GM12875 (cell line): ENCODE data around the gene SLC22A2.

Experiments
- H3K4me3 ChIP-seq: one replicate; pipeline ENCODE4 v1.5.1; 2011; ENCODE audit warnings: low read depth, low read length, control low read depth
- CTCF ChIP-seq: IDR thresholded peaks from 2 replicates; pipeline ENCODE4 v1.5.1; 2011; ENCODE audit warnings: low read depth, mild to moderate bottlenecking, control low read depth, inconsistent platforms, low read length, moderate library complexity, borderline replicate concordance; ENCODE audit not compliant: insufficient read depth

SLC22A2 gene

DNA sequence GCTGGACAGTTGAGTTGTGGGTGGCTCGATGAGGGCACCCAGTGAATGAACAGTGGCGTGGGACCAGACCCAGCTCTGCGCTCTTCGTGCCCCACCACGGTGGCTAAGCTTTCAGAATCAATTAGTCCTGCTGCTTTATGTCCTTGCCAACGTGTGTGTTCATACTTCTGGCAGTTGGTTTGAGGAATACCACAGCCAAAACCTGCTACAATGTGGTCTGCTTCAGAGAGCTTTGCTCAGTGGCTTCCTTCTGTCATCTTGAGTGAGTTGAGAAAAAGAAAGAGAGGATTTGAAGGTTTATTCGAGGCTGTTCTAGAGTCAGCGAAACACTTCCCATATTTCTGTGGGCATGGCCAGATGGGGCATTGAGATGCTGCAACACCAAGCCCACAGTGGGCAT is 39.5 kb upstream of the SLC22A2 start:
- no peak overlapping the region for H3K4me3 ChIP-seq
- no peak for TF ChIP-seq CTCF

DNA sequence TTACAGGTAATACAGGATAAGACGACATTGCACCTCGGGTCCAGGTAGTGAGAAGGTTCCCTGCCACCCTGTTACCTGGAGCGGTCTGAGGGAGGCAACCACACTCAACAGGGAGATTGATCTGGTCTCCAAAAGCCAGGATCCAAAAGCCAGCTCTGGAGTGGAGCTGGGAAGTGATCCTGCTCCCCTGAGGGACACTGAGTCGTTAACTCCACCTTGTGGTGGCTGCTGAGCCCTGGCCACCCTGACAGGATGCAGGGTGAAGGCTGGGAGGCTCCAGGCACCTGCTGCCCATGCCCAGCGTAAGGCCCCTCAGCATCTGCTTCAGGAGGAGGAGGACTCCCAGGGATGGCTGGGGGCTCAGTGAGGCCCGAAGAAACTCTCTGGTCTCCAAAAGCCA is 38.7 kb upstream of the SLC22A2 start:
- no peak for TF ChIP-seq CTCF
- H3K4me3 ChIP-seq = no peak overlapping the region

DNA sequence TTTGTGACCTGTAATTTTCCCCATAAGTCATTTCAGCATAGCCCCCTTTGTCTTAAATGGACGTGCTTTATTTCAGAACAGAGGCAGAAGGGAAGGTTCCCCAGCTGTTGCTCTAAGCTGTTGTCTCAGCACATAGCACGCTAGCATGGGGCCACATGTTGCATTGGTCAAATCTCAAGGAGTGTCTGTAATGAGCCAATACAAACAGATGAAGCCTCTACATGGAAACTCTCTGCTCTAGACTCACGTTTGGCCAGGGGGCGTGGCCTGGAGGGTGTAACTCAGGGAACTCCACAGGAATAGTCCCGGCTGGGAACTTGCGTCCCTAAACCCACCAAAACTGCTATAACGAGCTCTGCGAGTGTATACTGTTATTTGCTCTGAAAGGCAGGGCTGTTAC is 35.2 kb upstream of the SLC22A2 start:
- H3K4me3 ChIP-seq = no peak overlapping the region
- no peak for TF ChIP-seq CTCF

GRCh38 chr6:160285541-160286105 is 27.0 kb upstream of the SLC22A2 start:
- H3K4me3 ChIP-seq = no peak overlapping the region
- TF ChIP-seq CTCF = no peak

DNA sequence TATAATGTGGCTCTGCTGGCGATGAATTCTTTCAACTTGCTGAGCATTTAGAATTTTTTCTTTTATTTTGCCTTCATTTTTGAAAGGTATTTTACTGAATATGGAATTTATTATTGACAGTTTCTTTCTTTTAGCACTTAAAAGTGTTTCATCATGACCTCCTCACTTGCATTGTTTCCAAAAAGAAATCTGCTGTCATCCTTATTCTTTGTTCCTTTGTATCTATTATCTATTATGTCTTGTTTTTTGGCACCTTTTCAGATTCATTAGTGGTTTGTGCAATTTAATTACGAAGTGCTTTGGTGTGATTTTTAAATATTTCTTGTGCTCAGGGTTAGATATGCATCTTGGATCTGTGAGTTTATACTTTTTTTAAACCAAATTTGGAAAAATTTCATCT is 26.0 kb upstream of the SLC22A2 start:
- TF ChIP-seq CTCF = no peak
- no peak overlapping the region for H3K4me3 ChIP-seq

- no peak overlapping the region for H3K4me3 ChIP-seq
- no peak for TF ChIP-seq CTCF
Measured at GRCh38 chr6:160282444-160282843, 23.8 kb upstream of the SLC22A2 start.

DNA sequence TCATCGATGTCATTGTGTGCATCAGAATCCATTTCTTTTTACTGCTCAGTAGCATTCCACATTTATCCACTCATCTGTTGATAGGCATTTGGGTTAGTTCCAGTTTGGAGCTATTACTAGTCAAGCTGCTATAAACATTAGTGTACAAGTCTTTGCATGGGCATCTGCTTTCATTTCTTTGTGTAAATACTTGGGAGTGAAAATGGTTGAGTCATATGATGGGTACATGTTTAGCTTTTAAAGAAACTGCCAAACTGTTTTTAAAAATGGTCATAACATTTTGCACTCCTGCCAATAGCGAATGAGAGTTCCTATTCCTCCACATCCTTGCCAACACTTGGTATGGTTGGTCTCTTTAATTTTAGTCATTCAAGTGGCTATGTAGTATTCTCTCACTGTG is 21.2 kb upstream of the SLC22A2 start:
- no peak for TF ChIP-seq CTCF
- H3K4me3 ChIP-seq = no peak overlapping the region
